ENCODE measurements around the gene EMILIN3. TPM values are rescaled to one million over a fixed set of nuclear protein-coding genes. Genes with fewer than 3 reads are reported as not detected.

Gene EMILIN3
- total and polyA plus RNA-seq, 2 of the 4 experiments (the other 2 are of a cell fraction) = under 0.01 to 0.07 TPM

DNA sequence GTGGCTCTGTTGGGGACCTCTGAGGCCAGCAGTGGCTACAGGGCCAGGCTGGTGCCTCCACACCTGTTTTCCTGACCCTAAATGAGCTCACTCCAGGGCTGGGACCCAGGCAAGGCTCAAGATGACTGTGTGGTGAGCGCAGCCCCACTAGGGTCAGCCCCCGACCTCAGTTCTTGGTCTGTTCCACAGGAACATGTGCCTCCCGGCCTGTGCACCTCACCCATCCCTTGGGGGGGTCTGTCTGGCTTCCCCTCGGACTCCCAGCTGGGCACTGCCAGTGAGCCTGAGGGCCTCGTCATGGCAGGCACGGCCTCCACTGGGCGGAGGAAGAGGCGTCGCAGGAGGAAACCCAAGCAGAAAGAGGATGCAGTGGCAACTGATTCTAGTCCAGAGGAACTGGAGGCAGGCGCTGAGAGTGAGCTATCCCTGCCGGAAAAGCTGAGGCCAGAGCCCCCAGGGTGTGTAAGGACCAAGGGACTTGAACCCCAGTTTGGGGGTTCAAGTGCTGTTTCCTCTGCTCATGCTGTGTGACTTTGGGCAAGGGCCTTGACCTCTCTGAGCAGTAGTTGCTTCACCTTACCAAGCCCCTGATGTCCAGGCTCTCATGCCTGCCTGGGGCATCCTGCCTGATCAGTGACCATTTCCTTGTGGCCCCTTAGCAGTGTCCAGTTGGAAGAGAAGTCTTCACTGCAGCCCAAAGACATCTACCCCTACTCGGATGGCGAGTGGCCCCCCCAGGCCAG, 18.0 kb downstream of the EMILIN3 start (continued):
- no peak for TF ChIP-seq MAZ (IDR thresholded peaks at IDR 0.05; ENCODE audit: borderline replicate concordance, low read depth, low read length)

DNA sequence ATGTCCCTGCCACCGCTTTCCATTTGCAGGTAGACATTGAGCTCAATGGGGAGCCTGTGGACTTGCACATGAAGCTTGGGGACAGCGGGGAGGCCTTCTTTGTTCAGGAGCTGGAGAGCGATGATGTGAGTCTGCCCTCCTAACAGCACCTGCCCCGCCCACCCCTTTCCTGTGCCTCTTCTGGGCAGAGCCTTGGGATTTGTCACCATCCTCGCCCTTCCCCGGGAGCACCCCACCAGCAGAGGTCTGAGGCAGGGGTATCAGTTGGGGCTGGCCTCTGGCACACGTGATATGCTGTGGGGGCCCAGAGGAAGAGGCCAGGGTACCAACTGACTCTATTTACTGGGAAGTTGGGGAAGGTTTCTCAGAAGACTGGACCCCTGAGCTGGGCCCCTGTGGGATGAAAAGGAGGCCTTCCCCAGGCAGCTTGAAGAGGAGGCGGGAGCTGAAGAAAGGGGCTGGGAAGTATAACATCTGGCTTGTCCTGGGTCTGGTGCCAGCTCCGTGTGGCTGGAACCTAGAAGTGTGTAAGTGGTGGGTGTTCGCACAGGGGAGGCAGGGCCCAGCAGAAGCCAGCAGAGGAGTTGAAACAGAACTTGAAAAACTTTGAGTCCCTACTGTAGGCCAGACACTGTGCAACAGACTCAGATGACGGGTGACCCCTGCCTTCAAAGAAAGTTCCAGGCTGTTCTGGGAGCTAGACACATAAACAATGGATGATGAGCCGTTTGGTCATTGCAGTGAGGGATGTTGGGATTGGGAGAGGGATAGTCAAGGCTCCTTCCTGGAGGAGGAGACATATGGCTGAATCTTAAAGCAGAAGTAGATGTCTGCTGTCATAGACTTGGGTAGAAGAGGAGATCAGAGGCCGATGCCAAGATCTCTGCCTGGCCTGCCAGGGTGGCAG, 18.8 kb downstream of the EMILIN3 start:
- no peak overlapping the region for H3K4me2 ChIP-seq (ENCODE audit: low read depth, low read length)
- H3K9ac ChIP-seq (ENCODE audit: low read depth, low read length) = no peak overlapping the region
- H2AK5ac ChIP-seq (ENCODE audit: low read depth, low read length) = no peak overlapping the region
- 40% methylated on average over 3 of the region's 13 CpGs; no CpG with 5 or more reads in 1 of the 2 experiments for WGBS, 2 experiments (ENCODE audit: extremely low coverage in 2 of 2, insufficient read length in 1 of 2)
- no peak overlapping the region for H3K14ac ChIP-seq (replicated peaks; ENCODE audit: low read depth, low read length)
- intact Hi-C loops (cut with micrococcal nuclease) (loop anchor here (10.0 kb wide), 1 partner anchor 347 kb away; no protein-coding TSS in a partner anchor), in situ Hi-C loops (cut with MboI; ENCODE audit: low sequenced_read_pairs) (loop anchor here (10.0 kb wide), 1 partner anchor 373 kb away; no protein-coding TSS in a partner anchor), dilution Hi-C loops (cut with HindIII; ENCODE audit: low sequenced_read_pairs, unreplicated experiment) (no loop called here)
- H2BK120ac ChIP-seq (ENCODE audit: low read depth, low read length) = no peak overlapping the region
- H2AK9ac ChIP-seq (replicated peaks; ENCODE audit: low read depth, low read length, poor library complexity) = peak overlapping the region; percentile 23
- H3K18ac ChIP-seq (ENCODE audit: low read depth, low read length) = no peak overlapping the region
- peak overlapping the region; percentile 80 for H2AFZ ChIP-seq (replicated peaks; ENCODE audit: low read length, poor library complexity)
- H3K36me3 ChIP-seq (ENCODE audit: control insufficient read depth, insufficient read depth, low read length) = no peaks in the 10 kb centered on the region; the same call in 1 of the 2 replicates
- no peak overlapping the region for H2BK5ac ChIP-seq (ENCODE audit: low read depth, low read length, poor library complexity, severe bottlenecking)
- no peaks in the 10 kb centered on the region for H3K9me3 ChIP-seq (ENCODE audit: control insufficient read depth, insufficient read depth, low read length)
- no peaks in the 10 kb centered on the region for H3K79me1 ChIP-seq (ENCODE audit: low read depth in 1 of 2, low read length in 2 of 2)
- 0 out of 4 replicates have a peak overlapping the region, but pooled peaks of 1 of the 2 experiments have one; percentile 2 for H4K8ac ChIP-seq (ENCODE audit: low read depth in 2 of 2, low read length in 2 of 2)
- ChIA-PET CTCF (interaction anchor here (0.6 kb wide), 1 partner anchor 33 kb away, joined by 3 read pairs; no protein-coding TSS in a partner anchor), POLR2A (ENCODE audit: unreplicated experiment) (no interaction called here)
- H4K91ac ChIP-seq (ENCODE audit: insufficient read depth, low read depth, low read length) = no peak overlapping the region
- H3K9me1 ChIP-seq (ENCODE audit: insufficient read depth, low read length) = no peaks in the 10 kb centered on the region; the same call in 1 of the 2 replicates
- no peak overlapping the region for H3K23ac ChIP-seq (ENCODE audit: low read depth, low read length)
- H3K4me3 ChIP-seq (ENCODE audit: insufficient read depth, low read depth, low read length) = no peak overlapping the region
- no peak overlapping the region for H2BK20ac ChIP-seq (ENCODE audit: low read depth, low read length)
- TF ChIP-seq MXI1 (IDR thresholded peaks at IDR 0.05; ENCODE audit: borderline replicate concordance, low read depth, low read length) = no peak
- no peak overlapping the region for H2BK15ac ChIP-seq (ENCODE audit: low read depth, low read length)
- H4K5ac ChIP-seq (ENCODE audit: low read depth, low read length) = no peak overlapping the region
- no peak overlapping the region for H3K56ac ChIP-seq (ENCODE audit: extremely low read depth, insufficient read depth, low read length)
- peak; percentile 51 for DNase-seq
- ATAC-seq (ENCODE audit: low read depth) = peak; percentile 61
- no peak overlapping the region for H3K27ac ChIP-seq (ENCODE audit: insufficient read depth, low read length)
- H3K27me3 ChIP-seq (ENCODE audit: control insufficient read depth, insufficient read depth, low read length) = no peaks in the 10 kb centered on the region
- no peak overlapping the region; the same call in 1 of the 2 replicates for H3K4ac ChIP-seq (ENCODE audit: low read depth, low read length)
- peaks cover 6% of the 10 kb centered on the region; the same call in 1 of the 2 replicates for H3K4me1 ChIP-seq (ENCODE audit: control insufficient read depth, insufficient read depth, low read length)
- H4K20me1 ChIP-seq (ENCODE audit: insufficient read depth, low read length) = no peaks in the 10 kb centered on the region
- BruUV-seq (replicated peaks) = no TSS peak

All from IMR-90 (cell line).